Activated CD4-positive, CD25-positive, alpha-beta regulatory T cell (primary cell): Measurements from ENCODE around the gene MAPT.

Experiments used
- DNase-seq, 4 experiments: peaks; one replicate each; lab custom pipeline; 2025; lab: John Stamatoyannopoulos, UW

Gene MAPT

GRCh38 chr17:45973099-45973780 is 78.9 kb downstream of the MAPT start:
- DNase-seq = no peak

GRCh38 chr17:45973946-45974859 is 79.8 kb downstream of the MAPT start:
- DNase-seq = no peak

- no peak for DNase-seq
Measured at GRCh38 chr17:45974916-45975630, 80.7 kb downstream of the MAPT start.

GRCh38 chr17:45975640-45976295 is 81.4 kb downstream of the MAPT start:
- no peak for DNase-seq

- DNase-seq = no peak
Measured at GRCh38 chr17:45976391-45976754, 82.0 kb downstream of the MAPT start.

GRCh38 chr17:45976755-45977505 is 82.6 kb downstream of the MAPT start:
- DNase-seq = no peak

- no peak for DNase-seq
Measured at GRCh38 chr17:45977506-45977824, 83.1 kb downstream of the MAPT start.

- no peak for DNase-seq
Measured at GRCh38 chr17:45977976-45978626, 83.7 kb downstream of the MAPT start.

- no peak for DNase-seq
Measured at GRCh38 chr17:45979137-45979536, 84.8 kb downstream of the MAPT start.

GRCh38 chr17:45980855-45981254 is 86.5 kb downstream of the MAPT start:
- no peak for DNase-seq

- no peak for DNase-seq
Measured at GRCh38 chr17:45981306-45981705, 87.0 kb downstream of the MAPT start.

GRCh38 chr17:45982791-45983613 is 88.6 kb downstream of the MAPT start:
- no peak for DNase-seq

GRCh38 chr17:45983614-45984310 is 89.4 kb downstream of the MAPT start:
- no peak for DNase-seq

GRCh38 chr17:45984368-45984767 is 90.0 kb downstream of the MAPT start:
- no peak for DNase-seq

GRCh38 chr17:45985447-45985846 is 91.1 kb downstream of the MAPT start:
- DNase-seq = no peak

GRCh38 chr17:45986056-45986455 is 91.7 kb downstream of the MAPT start:
- no peak for DNase-seq

- DNase-seq = no peak
Measured at GRCh38 chr17:45987706-45988105, 93.4 kb downstream of the MAPT start.

GRCh38 chr17:45989759-45990158 is 95.4 kb downstream of the MAPT start:
- no peak for DNase-seq

GRCh38 chr17:45990886-45991285 is 96.5 kb downstream of the MAPT start:
- DNase-seq = no peak

- no peak for DNase-seq
Measured at GRCh38 chr17:45991341-45991740, 97.0 kb downstream of the MAPT start.
